ENCODE measurements around the gene RAF1. TPM values are rescaled to one million over a fixed set of nuclear protein-coding genes. Genes with fewer than 3 reads are reported as not detected.
"Not testable (repeated sequence)": the region's sequence is repeated elsewhere in the genome, so short reads cannot be mapped to it uniquely, and the experiment has no call there.

RAF1 gene
- total RNA-seq, 2 donors from 2014 or later, result 140 to 178 TPM

- H3K36me3 ChIP-seq, result peaks cover 5% of the 10 kb centered on the region
- H3K27ac ChIP-seq, result peak overlapping the region; percentile 18 to 60
- no peak for TF ChIP-seq CTCF (IDR thresholded peaks at IDR 0.05)
- no peaks in the 10 kb centered on the region for H3K27me3 ChIP-seq
- no peak for DNase-seq (ENCODE audit: low spot score)
- no peak overlapping the region for H3K4me3 ChIP-seq
- peaks cover 0 to 27% of the 10 kb centered on the region in 2 donors for H3K4me1 ChIP-seq
- H3K9me3 ChIP-seq, result no peaks in the 10 kb centered on the region
Measured at GRCh38 chr3:12638105-12638504, 25.8 kb downstream of the RAF1 start.

GRCh38 chr3:12633108-12633507, 30.8 kb downstream of the RAF1 start:
- H3K27ac ChIP-seq, result no peak overlapping the region
- H3K27me3 ChIP-seq, result no peaks in the 10 kb centered on the region
- peaks cover 5% of the 10 kb centered on the region for H3K36me3 ChIP-seq
- H3K4me1 ChIP-seq, result peaks cover 0 to 45% of the 10 kb centered on the region in 2 donors
- DNase-seq (ENCODE audit: low spot score), result no peak
- H3K9me3 ChIP-seq, result no peaks in the 10 kb centered on the region
- H3K4me3 ChIP-seq, result no peak overlapping the region
- no peak for TF ChIP-seq CTCF (IDR thresholded peaks at IDR 0.05)

- peak overlapping the region in 1 of 2 donors; percentile 18 for H3K27ac ChIP-seq
- TF ChIP-seq CTCF (IDR thresholded peaks at IDR 0.05), result no peak
Measured at GRCh38 chr3:12632523-12632922, 31.4 kb downstream of the RAF1 start.

GRCh38 chr3:12630843-12631242, 33.1 kb downstream of the RAF1 start:
- not testable (repeated sequence) for H3K27me3 ChIP-seq; H3K9me3 ChIP-seq; H3K36me3 ChIP-seq; H3K4me3 ChIP-seq; DNase-seq (ENCODE audit: low spot score)
- Histone ChIP-seq H3K27ac (peak overlapping the region; percentile 64 to 79), H3K4me1 (peaks cover 0 to 62% of the 10 kb centered on the region in 2 donors)

More at GRCh38 chr3:12632523-12632922, 31.4 kb downstream of the RAF1 start:
- Histone ChIP-seq H3K27me3 (no peaks in the 10 kb centered on the region), H3K36me3 (peaks cover 4% of the 10 kb centered on the region), H3K4me1 (peaks cover 0 to 45% of the 10 kb centered on the region in 2 donors), H3K9me3 (no peaks in the 10 kb centered on the region), H3K4me3 (no peak overlapping the region)
- no peak for DNase-seq (ENCODE audit: low spot score)

GRCh38 chr3:12630292-12630691, 33.6 kb downstream of the RAF1 start:
- no peaks in the 10 kb centered on the region for H3K27me3 ChIP-seq
- H3K27ac ChIP-seq, result peak overlapping the region; percentile 64 to 79
- H3K36me3 ChIP-seq, result no peaks in the 10 kb centered on the region
- no peak for TF ChIP-seq CTCF (IDR thresholded peaks at IDR 0.05)
- no peaks in the 10 kb centered on the region for H3K9me3 ChIP-seq
- H3K4me1 ChIP-seq, result peaks cover 0 to 68% of the 10 kb centered on the region in 2 donors
- DNase-seq (ENCODE audit: low spot score), result no peak
- H3K4me3 ChIP-seq, result no peak overlapping the region

GRCh38 chr3:12629560-12629959, 34.4 kb downstream of the RAF1 start:
- H3K27me3 ChIP-seq, result no peaks in the 10 kb centered on the region
- H3K27ac ChIP-seq, result peak overlapping the region; percentile 64 to 79
- peaks cover 0 to 72% of the 10 kb centered on the region in 2 donors for H3K4me1 ChIP-seq
- DNase-seq (ENCODE audit: low spot score), result no peak
- no peak for TF ChIP-seq CTCF (IDR thresholded peaks at IDR 0.05)
- no peak overlapping the region for H3K4me3 ChIP-seq
- H3K9me3 ChIP-seq, result no peaks in the 10 kb centered on the region
- H3K36me3 ChIP-seq, result no peaks in the 10 kb centered on the region

Measured in right atrium auricular region (tissue), 2 donors.